Measurements from ENCODE around the gene CCDC182. TPM values are rescaled to one million over a fixed set of nuclear protein-coding genes. Genes with fewer than 3 reads are reported as not detected.

CCDC182 gene
- total RNA-seq, 1 experiment from 2014 or later: not detected

DNA sequence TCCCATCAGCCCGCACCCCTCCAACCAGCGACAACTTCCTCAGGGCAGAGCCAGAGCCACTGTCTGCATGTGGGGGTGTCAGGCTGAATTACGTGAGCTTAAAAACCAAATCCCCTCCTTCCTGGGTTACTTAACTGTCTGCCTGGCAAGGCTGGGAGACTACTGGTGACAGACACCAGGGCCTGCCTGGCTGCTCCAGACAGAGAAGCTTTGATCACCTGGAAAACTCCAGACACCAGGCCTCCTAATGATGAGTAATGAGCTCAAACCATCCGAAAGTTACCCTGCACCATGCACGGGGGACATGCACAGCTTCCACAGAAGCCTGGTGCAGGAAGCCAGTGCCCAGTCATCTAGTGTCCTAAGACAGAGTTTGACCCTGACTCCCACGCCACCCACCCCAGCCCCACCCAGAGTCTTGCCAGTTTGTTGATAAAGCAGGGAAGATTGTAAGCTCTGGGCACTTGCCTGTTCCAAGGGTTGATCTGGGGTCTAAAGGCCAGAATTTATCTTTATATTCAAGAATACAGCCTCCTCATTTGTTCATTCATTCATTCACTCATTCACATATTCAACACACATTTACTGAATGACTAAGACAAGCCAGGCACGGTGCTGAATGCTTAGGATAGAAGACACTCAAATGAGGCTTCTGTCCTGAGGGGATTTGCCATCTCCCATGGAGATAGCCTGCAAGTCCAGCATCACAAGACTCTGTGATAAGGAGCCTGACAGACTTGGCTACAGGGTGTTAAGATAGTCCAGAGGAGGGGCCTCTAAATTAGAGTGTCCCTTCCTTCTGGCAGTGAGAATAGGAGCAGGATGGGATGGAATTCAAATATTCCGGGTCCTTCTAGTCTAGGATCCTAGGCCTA is 7.2 kb upstream of the CCDC182 start:
- no peaks in the 10 kb centered on the region for H3K9me3 ChIP-seq
- DNase-seq: no peak
- H3K4me3 ChIP-seq (ENCODE audit: low read depth, low read length): no peak overlapping the region
- CTCF ChIA-PET: no interaction called here
- no peaks in the 10 kb centered on the region for H3K36me3 ChIP-seq (ENCODE audit: control insufficient read depth, insufficient read depth, low read length)
- BruUV-seq (replicated peaks): no TSS peak
- Mint-ChIP-seq H3K4me3 (ENCODE audit: unreplicated experiment) (no peak overlapping the region), H3K4me1 (ENCODE audit: low read depth, unreplicated experiment) (no peaks in the 10 kb centered on the region), H3K27me3 (ENCODE audit: insufficient read depth, unreplicated experiment) (peaks cover 6% of the 10 kb centered on the region), H3K27ac (ENCODE audit: unreplicated experiment) (no peak overlapping the region), H3K9me3 (ENCODE audit: unreplicated experiment) (no peaks in the 10 kb centered on the region), H3K36me3 (ENCODE audit: insufficient read depth, unreplicated experiment) (no peaks in the 10 kb centered on the region)
- POLR2A ChIA-PET: no interaction called here
- H3K4me1 ChIP-seq: peaks cover 4% of the 10 kb centered on the region; the same call in 1 of the 2 replicates
- intact Hi-C loops (cut with micrococcal nuclease; ENCODE audit: unreplicated experiment): no loop called here
- H3K27me3 ChIP-seq (replicated peaks; ENCODE audit: control insufficient read depth, insufficient read depth, low read length): no peaks in the 10 kb centered on the region; the same call in 1 of the 2 replicates
- TF ChIP-seq, protein P1, sequence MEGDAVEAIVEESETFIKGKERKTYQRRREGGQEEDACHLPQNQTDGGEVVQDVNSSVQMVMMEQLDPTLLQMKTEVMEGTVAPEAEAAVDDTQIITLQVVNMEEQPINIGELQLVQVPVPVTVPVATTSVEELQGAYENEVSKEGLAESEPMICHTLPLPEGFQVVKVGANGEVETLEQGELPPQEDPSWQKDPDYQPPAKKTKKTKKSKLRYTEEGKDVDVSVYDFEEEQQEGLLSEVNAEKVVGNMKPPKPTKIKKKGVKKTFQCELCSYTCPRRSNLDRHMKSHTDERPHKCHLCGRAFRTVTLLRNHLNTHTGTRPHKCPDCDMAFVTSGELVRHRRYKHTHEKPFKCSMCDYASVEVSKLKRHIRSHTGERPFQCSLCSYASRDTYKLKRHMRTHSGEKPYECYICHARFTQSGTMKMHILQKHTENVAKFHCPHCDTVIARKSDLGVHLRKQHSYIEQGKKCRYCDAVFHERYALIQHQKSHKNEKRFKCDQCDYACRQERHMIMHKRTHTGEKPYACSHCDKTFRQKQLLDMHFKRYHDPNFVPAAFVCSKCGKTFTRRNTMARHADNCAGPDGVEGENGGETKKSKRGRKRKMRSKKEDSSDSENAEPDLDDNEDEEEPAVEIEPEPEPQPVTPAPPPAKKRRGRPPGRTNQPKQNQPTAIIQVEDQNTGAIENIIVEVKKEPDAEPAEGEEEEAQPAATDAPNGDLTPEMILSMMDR (IDR thresholded peaks at IDR 0.05; ENCODE audit: insufficient read depth in 1 of 2, low read depth in 1 of 2, low read length in 1 of 2, severe bottlenecking in 1 of 2, unreplicated experiment in 1 of 2): no peak

DNA sequence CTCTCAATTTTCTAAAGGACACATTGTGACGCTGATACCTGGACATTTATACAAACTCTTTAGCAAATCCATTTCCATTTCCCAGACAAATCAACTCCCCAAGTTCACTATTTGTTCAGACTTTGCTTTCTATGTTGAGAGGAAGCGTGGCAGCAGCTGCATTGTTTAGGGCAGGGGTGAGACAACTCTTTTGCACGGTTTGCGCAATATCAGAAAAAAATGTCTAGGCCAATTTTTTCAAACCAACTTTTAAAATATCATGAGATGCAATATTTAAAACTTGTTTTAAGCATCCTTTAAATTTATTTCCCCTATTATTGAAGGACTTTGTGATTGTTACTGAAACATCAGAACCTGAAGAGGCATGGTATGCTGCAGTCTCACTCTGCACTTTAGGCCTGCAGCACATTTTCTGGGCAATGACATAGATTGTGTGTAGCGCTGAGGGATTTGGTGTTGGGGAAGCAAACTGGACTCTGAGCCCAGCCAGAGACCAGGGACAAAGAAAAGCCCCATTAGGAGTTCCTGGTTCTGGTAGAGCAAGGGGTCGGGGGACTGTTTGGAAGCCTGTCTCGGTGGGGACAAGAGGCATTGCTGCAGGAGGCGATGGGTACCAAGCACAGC is 6.4 kb upstream of the CCDC182 start:
- H3K36me3 ChIP-seq (ENCODE audit: control insufficient read depth, insufficient read depth, low read length): no peaks in the 10 kb centered on the region
- TF ChIP-seq, protein P1 (IDR thresholded peaks at IDR 0.05; ENCODE audit: insufficient read depth in 1 of 2, low read depth in 1 of 2, low read length in 1 of 2, severe bottlenecking in 1 of 2, unreplicated experiment in 1 of 2): no peak
- ChIA-PET POLR2A (no interaction called here), CTCF (interaction anchor here (0.6 kb wide), 1 partner anchor 25 kb away, joined by 3 read pairs; no protein-coding TSS in a partner anchor)
- no peaks in the 10 kb centered on the region for H3K9me3 Mint-ChIP-seq (ENCODE audit: unreplicated experiment)
- H3K27me3 Mint-ChIP-seq (ENCODE audit: insufficient read depth, unreplicated experiment): peaks cover 7% of the 10 kb centered on the region
- no peak for DNase-seq
- H3K27me3 ChIP-seq (replicated peaks; ENCODE audit: control insufficient read depth, insufficient read depth, low read length): no peaks in the 10 kb centered on the region; the same call in 1 of the 2 replicates
- no peak overlapping the region for H3K27ac Mint-ChIP-seq (ENCODE audit: unreplicated experiment)
- no peak overlapping the region for H3K4me3 Mint-ChIP-seq (ENCODE audit: unreplicated experiment)
- H3K9me3 ChIP-seq: no peaks in the 10 kb centered on the region
- H3K4me1 ChIP-seq: no peaks in the 10 kb centered on the region
- no peaks in the 10 kb centered on the region for H3K36me3 Mint-ChIP-seq (ENCODE audit: insufficient read depth, unreplicated experiment)
- no TSS peak for BruUV-seq (replicated peaks)
- intact Hi-C loops (cut with micrococcal nuclease; ENCODE audit: unreplicated experiment): no loop called here
- H3K4me1 Mint-ChIP-seq (ENCODE audit: low read depth, unreplicated experiment): no peaks in the 10 kb centered on the region
- no peak overlapping the region for H3K4me3 ChIP-seq (ENCODE audit: low read depth, low read length)

- CTCF ChIA-PET: interaction anchor here (0.6 kb wide), 1 partner anchor 24 kb away, joined by 3 read pairs; no protein-coding TSS in a partner anchor
- TF ChIP-seq, protein P1 (IDR thresholded peaks at IDR 0.05; ENCODE audit: insufficient read depth in 1 of 2, low read depth in 1 of 2, low read length in 1 of 2, severe bottlenecking in 1 of 2, unreplicated experiment in 1 of 2): no peak
- intact Hi-C loops (cut with micrococcal nuclease; ENCODE audit: unreplicated experiment): no loop called here
- BruUV-seq (replicated peaks): no TSS peak
- H3K36me3 ChIP-seq (ENCODE audit: control insufficient read depth, insufficient read depth, low read length): no peaks in the 10 kb centered on the region
- H3K9me3 Mint-ChIP-seq (ENCODE audit: unreplicated experiment): no peaks in the 10 kb centered on the region
- H3K4me1 ChIP-seq: no peaks in the 10 kb centered on the region
- peaks cover 9% of the 10 kb centered on the region for H3K27me3 Mint-ChIP-seq (ENCODE audit: insufficient read depth, unreplicated experiment)
- no peaks in the 10 kb centered on the region for H3K36me3 Mint-ChIP-seq (ENCODE audit: insufficient read depth, unreplicated experiment)
- no peak overlapping the region for H3K27ac Mint-ChIP-seq (ENCODE audit: unreplicated experiment)
- H3K4me3 ChIP-seq (ENCODE audit: low read depth, low read length): no peak overlapping the region
- H3K4me3 Mint-ChIP-seq (ENCODE audit: unreplicated experiment): no peak overlapping the region
- no peaks in the 10 kb centered on the region for H3K9me3 ChIP-seq
- no peaks in the 10 kb centered on the region; the same call in 1 of the 2 replicates for H3K27me3 ChIP-seq (replicated peaks; ENCODE audit: control insufficient read depth, insufficient read depth, low read length)
- no peak for DNase-seq
- H3K4me1 Mint-ChIP-seq (ENCODE audit: low read depth, unreplicated experiment): no peaks in the 10 kb centered on the region
- POLR2A ChIA-PET: no interaction called here
Observed at GRCh38 chr17:57750895-57751294, 5.8 kb upstream of the CCDC182 start.

Measured in Caco-2 (cell line).